ENCODE data around the gene NLE1.

The NLE1 gene

GRCh38 chr17:35138218-35138617, 3.9 kb downstream of the NLE1 start:
- TF ChIP-seq TAF1 (IDR thresholded peaks at IDR 0.05; ENCODE audit: borderline replicate concordance, insufficient read depth, low read length) (no peak), REST (IDR thresholded peaks at IDR 0.05; ENCODE audit: insufficient read depth in 1 of 2, low read depth in 2 of 2, low read length in 2 of 2) (no peak), POLR2AphosphoS5 (IDR thresholded peaks at IDR 0.05; ENCODE audit: low read depth, low read length) (no peak), FOXP2 (optimal IDR thresholded peaks at IDR 0.05; ENCODE audit: borderline replicate concordance, extremely low read depth, extremely low read length, insufficient read depth) (no peak), SIN3A (IDR thresholded peaks at IDR 0.05; ENCODE audit: borderline replicate concordance, insufficient read depth, low read length) (no peak)

- TF ChIP-seq SIN3A (IDR thresholded peaks at IDR 0.05; ENCODE audit: borderline replicate concordance, insufficient read depth, low read length) (no peak), POLR2AphosphoS5 (IDR thresholded peaks at IDR 0.05; ENCODE audit: low read depth, low read length) (no peak), FOXP2 (optimal IDR thresholded peaks at IDR 0.05; ENCODE audit: borderline replicate concordance, extremely low read depth, extremely low read length, insufficient read depth) (no peak), TAF1 (IDR thresholded peaks at IDR 0.05; ENCODE audit: borderline replicate concordance, insufficient read depth, low read length) (no peak), REST (IDR thresholded peaks at IDR 0.05; ENCODE audit: insufficient read depth in 1 of 2, low read depth in 2 of 2, low read length in 2 of 2) (no peak)
Measured at GRCh38 chr17:35135322-35135721, 6.8 kb downstream of the NLE1 start.

GRCh38 chr17:35132816-35133550, 9.1 kb downstream of the NLE1 start:
- TF ChIP-seq POLR2AphosphoS5 (IDR thresholded peaks at IDR 0.05; ENCODE audit: low read depth, low read length): no peak
- TF ChIP-seq SIN3A (IDR thresholded peaks at IDR 0.05; ENCODE audit: borderline replicate concordance, insufficient read depth, low read length): no peak
- no peak for TF ChIP-seq REST (IDR thresholded peaks at IDR 0.05; ENCODE audit: insufficient read depth in 1 of 2, low read depth in 2 of 2, low read length in 2 of 2)
- no peak for TF ChIP-seq FOXP2 (optimal IDR thresholded peaks at IDR 0.05; ENCODE audit: borderline replicate concordance, extremely low read depth, extremely low read length, insufficient read depth)
- no peak for TF ChIP-seq TAF1 (IDR thresholded peaks at IDR 0.05; ENCODE audit: borderline replicate concordance, insufficient read depth, low read length)

- TF ChIP-seq TAF1 (IDR thresholded peaks at IDR 0.05; ENCODE audit: borderline replicate concordance, insufficient read depth, low read length): no peak
- no peak for TF ChIP-seq REST (IDR thresholded peaks at IDR 0.05; ENCODE audit: insufficient read depth in 1 of 2, low read depth in 2 of 2, low read length in 2 of 2)
- no peak for TF ChIP-seq POLR2AphosphoS5 (IDR thresholded peaks at IDR 0.05; ENCODE audit: low read depth, low read length)
- TF ChIP-seq SIN3A (IDR thresholded peaks at IDR 0.05; ENCODE audit: borderline replicate concordance, insufficient read depth, low read length): no peak
- TF ChIP-seq FOXP2 (optimal IDR thresholded peaks at IDR 0.05; ENCODE audit: borderline replicate concordance, extremely low read depth, extremely low read length, insufficient read depth): no peak
Measured at GRCh38 chr17:35132099-35132498, 10.0 kb downstream of the NLE1 start.
